ENCODE measurements around the gene DMD.

DMD gene

GRCh38 chrX:32137525-32137924 lies 1073.8 kb downstream of the DMD start:
- in situ Hi-C loops (cut with HindIII; ENCODE audit: low pct_ligation_motif_present, low sequenced_read_pairs): no loop called here
- H3K27ac ChIP-seq: no peak overlapping the region
- no peaks in the 10 kb centered on the region for H3K27me3 ChIP-seq (replicated peaks)
- peak; percentile 4 for DNase-seq
- no peaks in the 10 kb centered on the region for H3K36me3 ChIP-seq (replicated peaks)
- TF ChIP-seq, protein P1, sequence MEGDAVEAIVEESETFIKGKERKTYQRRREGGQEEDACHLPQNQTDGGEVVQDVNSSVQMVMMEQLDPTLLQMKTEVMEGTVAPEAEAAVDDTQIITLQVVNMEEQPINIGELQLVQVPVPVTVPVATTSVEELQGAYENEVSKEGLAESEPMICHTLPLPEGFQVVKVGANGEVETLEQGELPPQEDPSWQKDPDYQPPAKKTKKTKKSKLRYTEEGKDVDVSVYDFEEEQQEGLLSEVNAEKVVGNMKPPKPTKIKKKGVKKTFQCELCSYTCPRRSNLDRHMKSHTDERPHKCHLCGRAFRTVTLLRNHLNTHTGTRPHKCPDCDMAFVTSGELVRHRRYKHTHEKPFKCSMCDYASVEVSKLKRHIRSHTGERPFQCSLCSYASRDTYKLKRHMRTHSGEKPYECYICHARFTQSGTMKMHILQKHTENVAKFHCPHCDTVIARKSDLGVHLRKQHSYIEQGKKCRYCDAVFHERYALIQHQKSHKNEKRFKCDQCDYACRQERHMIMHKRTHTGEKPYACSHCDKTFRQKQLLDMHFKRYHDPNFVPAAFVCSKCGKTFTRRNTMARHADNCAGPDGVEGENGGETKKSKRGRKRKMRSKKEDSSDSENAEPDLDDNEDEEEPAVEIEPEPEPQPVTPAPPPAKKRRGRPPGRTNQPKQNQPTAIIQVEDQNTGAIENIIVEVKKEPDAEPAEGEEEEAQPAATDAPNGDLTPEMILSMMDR (IDR thresholded peaks at IDR 0.05; ENCODE audit: low read depth, low read length, missing control alignments): no peak
- H3K4me3 ChIP-seq (ENCODE audit: low read depth, low read length): no peak overlapping the region

- Histone ChIP-seq H3K4me3 (ENCODE audit: low read depth, low read length) (no peak overlapping the region), H3K27ac (no peak overlapping the region), H3K36me3 (replicated peaks) (no peaks in the 10 kb centered on the region), H3K27me3 (replicated peaks) (no peaks in the 10 kb centered on the region)
- DNase-seq: no peak
- TF ChIP-seq, protein P1 (IDR thresholded peaks at IDR 0.05; ENCODE audit: low read depth, low read length, missing control alignments): no peak
- in situ Hi-C loops (cut with HindIII; ENCODE audit: low pct_ligation_motif_present, low sequenced_read_pairs): no loop called here
These were observed 1084.4 kb downstream of the DMD start for GRCh38 chrX:32126997-32127396.

- in situ Hi-C loops (cut with HindIII; ENCODE audit: low pct_ligation_motif_present, low sequenced_read_pairs): no loop called here
- Histone ChIP-seq H3K27ac (no peak overlapping the region), H3K27me3 (replicated peaks) (no peaks in the 10 kb centered on the region), H3K36me3 (replicated peaks) (no peaks in the 10 kb centered on the region), H3K4me3 (ENCODE audit: low read depth, low read length) (no peak overlapping the region)
- DNase-seq: no peak
- TF ChIP-seq, protein P1 (IDR thresholded peaks at IDR 0.05; ENCODE audit: low read depth, low read length, missing control alignments): no peak
These were observed 1092.5 kb downstream of the DMD start for GRCh38 chrX:32118832-32119231.

GRCh38 chrX:32116047-32116446 lies 1095.3 kb downstream of the DMD start:
- in situ Hi-C loops (cut with HindIII; ENCODE audit: low pct_ligation_motif_present, low sequenced_read_pairs): no loop called here
- Histone ChIP-seq H3K27ac (no peak overlapping the region), H3K27me3 (replicated peaks) (no peaks in the 10 kb centered on the region), H3K4me3 (ENCODE audit: low read depth, low read length) (no peak overlapping the region), H3K36me3 (replicated peaks) (no peaks in the 10 kb centered on the region)
- TF ChIP-seq, protein P1 (IDR thresholded peaks at IDR 0.05; ENCODE audit: low read depth, low read length, missing control alignments): peak; percentile 23
- peak; percentile 1 for DNase-seq

DNA sequence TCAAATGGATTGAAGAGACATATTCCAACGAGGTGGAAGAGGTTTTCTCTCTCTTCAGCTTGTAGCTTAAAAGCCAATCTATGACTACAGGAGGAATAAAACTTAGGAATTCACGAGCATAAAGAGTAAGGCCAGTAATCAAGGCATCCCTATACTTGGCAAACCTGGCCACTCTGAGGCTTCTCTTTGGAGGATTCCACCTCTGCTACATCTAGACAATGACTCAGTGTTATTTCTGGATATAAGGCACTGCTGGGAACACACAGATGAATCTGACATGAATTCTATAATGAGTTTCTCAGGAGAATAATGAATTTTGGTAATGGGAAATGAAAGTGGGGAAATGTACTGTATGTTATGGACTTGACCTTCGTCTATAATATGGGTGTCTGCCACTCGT lies 1123.7 kb downstream of the DMD start:
- Histone ChIP-seq H3K27ac (no peak overlapping the region), H3K36me3 (replicated peaks) (no peaks in the 10 kb centered on the region), H3K4me3 (ENCODE audit: low read depth, low read length) (no peak overlapping the region), H3K27me3 (replicated peaks) (no peaks in the 10 kb centered on the region)
- DNase-seq: no peak
- TF ChIP-seq, protein P1 (IDR thresholded peaks at IDR 0.05; ENCODE audit: low read depth, low read length, missing control alignments): no peak
- in situ Hi-C loops (cut with HindIII; ENCODE audit: low pct_ligation_motif_present, low sequenced_read_pairs): no loop called here

DNA sequence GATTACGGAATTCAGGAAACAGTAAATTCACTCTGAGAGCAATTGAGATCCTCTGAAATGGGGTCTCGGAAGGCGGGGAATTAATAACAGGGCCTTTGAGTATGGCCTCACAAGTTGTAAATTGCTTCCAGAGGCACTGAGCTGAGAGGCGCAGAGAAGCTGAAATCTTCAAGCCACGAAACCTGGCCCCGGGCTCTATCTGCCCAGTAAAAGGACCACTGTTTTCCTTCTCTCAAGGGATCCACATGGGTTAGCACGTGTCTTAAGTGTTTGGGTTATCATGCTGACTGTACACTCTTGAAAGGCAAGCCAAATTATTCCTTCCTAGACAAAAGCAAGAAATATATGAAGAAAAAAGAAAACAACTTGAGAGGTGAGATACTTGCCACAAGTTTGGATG lies 1126.6 kb downstream of the DMD start:
- TF ChIP-seq, protein P1 (IDR thresholded peaks at IDR 0.05; ENCODE audit: low read depth, low read length, missing control alignments): no peak
- no peaks in the 10 kb centered on the region for H3K36me3 ChIP-seq (replicated peaks)

More for the DNA sequence above, 1126.6 kb downstream of the DMD start:
- H3K27ac ChIP-seq: no peak overlapping the region
- DNase-seq: no peak
- no peak overlapping the region for H3K4me3 ChIP-seq (ENCODE audit: low read depth, low read length)
- H3K27me3 ChIP-seq (replicated peaks): no peaks in the 10 kb centered on the region
- in situ Hi-C loops (cut with HindIII; ENCODE audit: low pct_ligation_motif_present, low sequenced_read_pairs): no loop called here

Data from brain microvascular endothelial cell (primary cell).